GM21737 (cell line): ENCODE results near the gene LCOR.
"Not testable (repeated sequence)": the region's sequence is repeated elsewhere in the genome, so short reads cannot be mapped to it uniquely, and the experiment has no call there.

Experiments
- ATAC-seq: cut with Tn5 transposase; IDR thresholded peaks from one replicate; pipeline ENCODE4 v1.9.1; 2021; ENCODE audit warnings: mild to moderate bottlenecking, moderate library complexity; ENCODE audit not compliant: unreplicated experiment

LCOR gene

DNA sequence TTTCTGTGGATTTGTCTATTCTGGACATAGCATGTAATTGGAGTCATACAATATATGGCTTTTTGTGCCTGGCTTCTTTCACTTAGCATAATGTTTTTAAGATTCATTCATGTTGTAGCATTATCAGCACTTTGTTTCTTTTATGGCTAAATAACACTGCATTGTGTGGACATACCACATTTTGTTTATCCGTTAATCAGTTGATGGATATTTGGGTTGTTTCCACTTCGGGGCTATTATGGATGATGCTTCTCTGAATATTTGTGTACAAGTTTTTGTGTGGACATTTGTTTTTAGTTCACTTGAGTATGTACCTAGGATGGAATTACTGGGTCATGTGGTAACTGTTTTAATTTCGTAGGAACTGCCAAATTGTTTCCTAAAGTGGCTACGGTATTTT, 6.4 kb downstream of the LCOR start:
- ATAC-seq, result no peak

DNA sequence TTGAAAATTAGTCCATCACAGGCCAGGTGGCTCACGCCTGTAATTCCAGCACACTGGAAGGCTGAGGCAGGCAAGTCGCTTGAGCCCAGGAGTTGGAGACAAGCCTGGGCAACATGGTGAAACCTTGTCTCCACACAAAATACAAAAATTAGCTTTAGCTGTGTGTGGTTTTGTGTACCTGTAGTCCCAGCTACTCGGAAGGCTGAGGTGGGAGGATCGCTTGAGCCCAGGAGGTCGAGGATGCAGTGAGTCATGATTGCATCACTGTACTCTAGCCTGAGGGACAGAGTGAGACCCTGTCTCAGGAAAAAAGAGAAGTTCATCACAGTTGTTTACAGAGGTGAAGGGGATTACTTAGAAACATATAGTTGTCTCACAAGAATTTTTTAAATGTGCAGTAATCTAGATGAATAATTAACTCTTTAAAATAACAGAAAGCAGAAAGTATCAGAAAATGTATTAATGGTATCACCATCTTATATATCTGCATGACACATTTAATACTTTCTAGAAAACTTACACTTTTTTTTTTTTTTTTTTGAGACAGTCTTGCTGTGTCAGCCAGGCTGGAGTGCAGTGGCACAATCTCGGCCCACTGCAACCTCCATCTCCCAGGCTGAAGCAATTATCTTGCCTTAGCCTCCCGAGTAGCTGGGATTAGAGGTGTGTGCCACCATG, 8.9 kb downstream of the LCOR start:
- ATAC-seq, result no peak

DNA sequence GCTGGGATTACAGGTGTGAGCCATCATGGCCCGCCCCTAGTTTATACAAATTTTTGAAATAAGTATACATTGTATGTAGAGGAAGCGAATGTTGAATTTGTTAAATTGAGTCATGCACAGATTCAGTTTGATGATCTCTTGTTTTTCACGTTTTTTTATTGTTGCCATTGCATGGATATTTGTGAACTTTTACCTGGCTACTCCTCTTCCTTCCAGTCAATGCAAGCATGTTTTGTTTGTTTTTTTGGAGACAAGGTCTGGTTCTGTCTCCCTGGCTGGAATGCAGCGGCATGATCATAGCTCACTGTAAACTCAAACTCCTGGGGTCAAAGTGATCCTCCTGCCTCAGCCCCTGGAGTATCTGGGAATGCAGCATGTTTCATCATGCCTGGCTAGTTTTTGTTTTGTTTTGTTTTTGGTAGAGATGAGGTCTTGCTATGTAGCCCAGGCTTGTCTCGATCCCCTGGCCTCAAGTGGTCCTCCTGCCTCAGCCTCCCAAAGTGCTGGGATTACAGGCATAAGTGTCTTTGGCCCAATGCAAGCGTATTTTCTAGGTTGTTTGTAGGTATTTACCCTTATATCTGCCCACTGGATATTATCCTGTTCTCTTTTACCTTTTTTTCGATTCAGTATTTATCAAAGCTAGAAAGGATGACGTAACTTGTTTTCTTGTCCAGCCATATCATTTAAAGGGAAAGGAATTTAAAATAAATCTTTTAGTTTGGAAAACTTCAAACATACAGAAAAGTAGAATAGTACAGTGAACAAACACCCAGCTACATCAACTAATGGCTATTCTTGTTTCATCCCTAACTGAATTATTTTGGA, 11.0 kb downstream of the LCOR start:
- ATAC-seq, result no peak

DNA sequence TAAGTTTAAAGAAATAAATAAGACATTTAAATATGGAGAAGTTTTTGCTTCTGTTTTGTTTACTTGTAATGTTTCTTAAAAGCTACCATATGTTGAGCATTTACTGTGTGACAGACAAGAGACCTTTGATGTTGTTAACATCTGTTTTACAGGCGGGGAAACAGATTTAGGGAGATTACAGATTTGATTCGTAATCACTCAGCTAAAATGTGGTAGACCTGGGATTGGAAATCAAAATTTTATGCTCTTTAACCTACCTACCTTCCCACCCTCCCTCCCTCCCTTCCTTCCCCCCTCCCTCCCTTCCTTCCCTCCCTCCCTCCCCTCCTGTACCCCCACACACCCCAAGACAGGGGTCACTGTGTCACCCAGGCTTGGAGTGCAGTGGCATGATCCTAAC, 11.7 kb downstream of the LCOR start:
- no peak for ATAC-seq

DNA sequence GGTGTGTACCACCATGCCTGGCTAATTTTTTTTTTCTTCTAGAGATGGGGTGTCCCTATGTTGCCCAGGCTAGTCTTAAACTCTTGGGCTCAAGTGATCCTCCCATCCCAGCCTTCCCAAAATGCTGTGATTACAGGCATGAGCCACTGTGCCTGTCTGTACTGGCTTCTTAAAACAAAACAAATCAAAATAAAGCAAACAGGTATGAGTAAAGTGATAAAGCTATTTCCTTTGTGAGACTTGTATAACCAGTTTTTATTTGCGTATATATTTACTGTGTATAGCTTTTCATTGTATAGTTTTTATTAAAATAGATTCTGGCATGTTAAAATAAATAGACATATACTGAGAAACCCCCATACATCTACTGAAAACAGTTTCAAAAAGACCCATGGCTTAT, 14.3 kb downstream of the LCOR start:
- no peak for ATAC-seq

DNA sequence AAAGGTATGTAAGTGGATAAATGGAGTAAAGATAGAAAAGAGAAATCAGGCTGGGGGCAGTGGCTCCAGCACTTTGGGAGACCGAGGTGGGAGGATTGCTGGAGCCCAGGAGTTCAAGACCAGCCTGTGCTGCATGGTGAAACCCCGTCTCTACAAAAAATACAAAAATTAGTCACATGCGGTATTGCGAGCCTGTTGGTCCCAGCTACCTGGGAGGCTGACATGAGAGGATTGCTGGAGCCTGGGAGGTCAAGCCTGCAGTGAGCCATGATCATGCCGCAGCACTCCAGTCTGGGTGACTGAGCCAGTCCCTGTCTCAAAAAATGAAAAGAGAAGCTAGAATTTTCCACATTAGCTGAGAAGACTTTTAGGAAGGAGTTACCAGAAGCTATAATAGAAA, 14.8 kb downstream of the LCOR start:
- no peak for ATAC-seq

DNA sequence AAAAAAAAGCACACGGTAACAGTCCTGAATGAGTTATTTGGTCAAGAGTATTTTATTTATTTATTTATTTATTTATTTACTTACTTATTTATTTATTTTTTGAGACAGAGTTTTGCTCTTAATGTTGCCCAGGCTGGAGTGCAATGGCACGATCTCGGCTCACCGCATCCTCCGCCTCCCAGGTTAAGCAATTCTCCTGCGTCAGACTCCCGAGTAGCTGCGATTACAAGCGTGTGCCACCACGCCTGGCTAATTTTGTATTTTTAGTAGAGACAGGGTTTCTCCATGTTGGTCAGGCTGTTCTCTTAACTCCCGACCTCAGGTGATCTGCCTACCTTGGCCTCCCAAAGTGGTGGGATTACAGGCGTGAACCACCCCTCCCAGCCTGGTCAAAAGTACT, 15.3 kb downstream of the LCOR start:
- ATAC-seq, result not testable (repeated sequence)

DNA sequence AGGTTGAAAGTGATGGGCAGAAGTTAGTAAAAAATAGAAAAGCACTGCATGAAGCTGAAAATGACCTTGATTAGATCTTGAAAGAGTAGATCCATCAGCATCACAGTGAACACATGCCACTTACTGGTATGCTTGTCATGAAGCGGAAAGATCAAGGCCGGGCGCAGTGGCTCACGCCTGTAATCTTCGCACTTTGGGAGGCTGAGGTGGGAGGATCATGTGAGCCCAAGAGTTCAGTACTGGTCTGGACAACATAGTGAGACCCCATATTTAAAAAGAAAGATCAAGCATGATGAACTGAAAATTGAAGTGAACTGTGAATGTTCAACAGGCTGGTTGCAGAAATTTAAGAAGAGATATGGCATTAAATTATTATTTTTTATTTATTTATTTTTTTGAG, 18.0 kb downstream of the LCOR start:
- no peak for ATAC-seq

DNA sequence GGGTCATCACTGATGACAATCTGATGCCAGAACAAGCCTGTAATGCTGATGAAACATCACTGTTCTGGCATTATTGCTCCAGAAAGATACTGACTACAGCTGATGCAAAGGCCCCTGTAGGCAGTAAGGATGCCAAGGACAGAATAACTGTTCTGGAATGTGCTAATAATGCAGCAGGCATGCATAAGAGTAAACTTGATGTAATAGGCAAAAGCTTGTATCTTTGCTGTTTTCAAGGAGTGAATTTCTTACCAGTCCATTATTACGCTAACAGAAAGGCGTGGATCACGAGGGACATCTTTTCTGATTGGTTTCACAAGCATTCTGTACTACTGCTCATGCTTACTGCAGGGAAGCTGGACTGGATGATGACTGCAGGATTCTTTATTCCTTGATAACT, 18.7 kb downstream of the LCOR start:
- ATAC-seq, result no peak

DNA sequence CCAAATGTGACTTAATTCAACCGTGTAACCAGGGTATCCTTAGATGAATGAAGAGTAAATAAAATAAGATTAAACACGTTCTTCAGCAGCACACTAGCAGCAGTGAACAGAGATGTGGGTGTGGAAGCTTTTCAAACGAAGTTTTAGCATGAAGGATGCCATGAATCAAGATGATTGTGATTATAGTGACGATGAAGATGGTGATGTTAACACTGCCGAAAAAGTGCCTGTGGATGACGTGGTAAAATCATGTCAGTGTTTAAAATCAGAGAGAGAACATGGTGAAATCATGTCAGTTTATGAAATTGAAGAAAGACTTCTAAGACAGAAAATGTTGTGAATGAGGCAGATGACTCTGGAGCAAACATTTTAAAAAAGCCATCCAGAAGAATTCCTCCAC, 19.2 kb downstream of the LCOR start:
- no peak for ATAC-seq

DNA sequence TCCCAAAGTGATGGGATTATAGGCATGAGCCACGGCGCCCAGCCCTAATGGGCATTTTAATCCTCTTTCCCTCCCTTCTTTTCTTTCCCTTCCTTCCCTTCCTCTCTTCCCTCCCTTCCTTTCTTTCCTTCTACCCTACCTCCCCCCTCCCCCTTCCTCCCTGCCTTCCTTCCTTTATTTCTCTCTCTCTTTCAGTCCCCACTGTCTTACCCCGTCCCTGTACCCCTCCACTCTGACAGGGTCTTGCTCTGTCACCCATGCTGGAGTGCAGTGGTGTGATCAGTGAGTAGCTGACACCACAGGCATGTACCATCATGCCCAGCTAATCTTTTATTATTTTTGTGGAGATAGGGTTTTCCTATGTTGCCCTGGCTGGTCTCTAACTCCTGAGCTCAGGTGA, 24.2 kb downstream of the LCOR start:
- ATAC-seq, result no peak

DNA sequence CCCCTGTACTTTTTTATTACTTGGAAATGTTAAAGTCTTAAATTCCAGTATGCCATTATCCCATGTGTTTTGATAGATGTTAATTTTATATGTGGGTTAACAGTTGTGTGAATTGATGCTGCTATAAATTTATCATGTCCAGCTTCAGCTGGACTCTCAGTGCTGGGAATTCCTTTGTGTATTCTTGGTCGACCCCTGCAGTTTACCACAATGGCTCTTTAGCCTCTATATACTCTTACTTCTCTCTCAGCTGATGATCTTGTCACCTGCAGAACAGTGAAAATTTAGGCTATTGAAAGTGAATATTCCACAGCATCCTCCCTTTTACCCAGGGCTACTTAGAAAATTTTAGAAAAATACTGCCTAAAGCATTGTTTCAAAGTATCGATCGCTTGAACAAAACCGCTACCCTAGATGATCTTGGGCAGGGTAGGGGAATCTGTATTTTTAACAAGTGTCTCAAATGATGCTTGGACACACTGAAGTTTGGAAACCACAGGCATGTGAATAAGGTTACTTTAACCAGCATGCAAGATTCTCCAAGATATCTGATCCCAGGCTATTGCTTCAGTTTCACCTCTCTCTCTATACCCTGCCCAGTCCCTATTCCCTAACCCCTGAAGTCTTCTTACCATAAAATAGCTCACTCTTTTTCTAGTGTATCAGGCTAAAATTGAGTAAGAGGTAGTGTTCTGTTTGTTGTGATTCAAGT, 25.4 kb downstream of the LCOR start:
- no peak for ATAC-seq

DNA sequence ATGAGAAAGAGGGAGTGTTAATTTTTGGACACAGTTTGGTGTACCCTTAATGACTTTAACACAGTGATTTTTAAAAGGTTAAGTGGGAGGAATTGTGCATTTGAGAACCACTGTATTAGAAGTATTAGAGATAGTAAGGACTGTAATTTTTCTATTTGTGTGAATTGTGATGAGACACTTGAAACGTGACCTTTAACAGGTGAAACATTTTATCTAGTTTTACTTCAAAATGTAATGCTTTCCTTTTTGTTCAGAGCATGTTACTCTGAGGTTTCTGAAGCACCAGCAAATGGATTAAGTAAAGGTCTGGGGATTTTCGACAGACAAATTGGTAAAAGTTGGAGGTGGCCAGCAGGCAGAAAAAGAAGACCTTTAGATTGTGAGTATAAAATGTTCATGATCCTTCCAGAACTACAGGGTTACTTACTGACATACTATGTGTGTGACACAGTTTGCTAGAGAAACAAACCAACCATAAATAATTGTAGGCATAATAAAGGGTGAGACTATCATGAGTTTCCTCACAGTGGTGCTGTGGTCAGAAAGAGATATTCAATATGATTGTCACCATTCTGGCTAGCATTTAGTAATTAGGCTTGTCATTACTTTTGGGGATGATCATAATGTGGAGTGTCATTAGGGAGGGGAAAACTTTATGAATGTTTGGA, 26.1 kb downstream of the LCOR start:
- ATAC-seq, result no peak

DNA sequence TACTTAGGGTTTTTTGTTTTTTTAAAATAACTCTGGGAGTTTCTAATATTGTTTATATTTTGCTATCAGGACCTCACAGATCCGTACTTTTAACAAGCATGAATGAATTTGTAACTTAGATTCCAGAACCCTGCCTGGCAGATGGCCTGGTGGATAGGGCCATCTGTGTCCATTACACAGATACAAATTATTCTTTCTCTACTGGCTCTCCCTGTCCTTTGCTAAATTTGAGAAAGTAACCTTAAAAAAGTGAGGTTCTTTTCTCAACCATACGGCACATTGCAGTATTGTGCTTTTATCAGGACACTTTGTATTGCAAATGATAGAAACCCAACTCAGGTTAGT, 26.6 kb downstream of the LCOR start:
- ATAC-seq, result no peak

DNA sequence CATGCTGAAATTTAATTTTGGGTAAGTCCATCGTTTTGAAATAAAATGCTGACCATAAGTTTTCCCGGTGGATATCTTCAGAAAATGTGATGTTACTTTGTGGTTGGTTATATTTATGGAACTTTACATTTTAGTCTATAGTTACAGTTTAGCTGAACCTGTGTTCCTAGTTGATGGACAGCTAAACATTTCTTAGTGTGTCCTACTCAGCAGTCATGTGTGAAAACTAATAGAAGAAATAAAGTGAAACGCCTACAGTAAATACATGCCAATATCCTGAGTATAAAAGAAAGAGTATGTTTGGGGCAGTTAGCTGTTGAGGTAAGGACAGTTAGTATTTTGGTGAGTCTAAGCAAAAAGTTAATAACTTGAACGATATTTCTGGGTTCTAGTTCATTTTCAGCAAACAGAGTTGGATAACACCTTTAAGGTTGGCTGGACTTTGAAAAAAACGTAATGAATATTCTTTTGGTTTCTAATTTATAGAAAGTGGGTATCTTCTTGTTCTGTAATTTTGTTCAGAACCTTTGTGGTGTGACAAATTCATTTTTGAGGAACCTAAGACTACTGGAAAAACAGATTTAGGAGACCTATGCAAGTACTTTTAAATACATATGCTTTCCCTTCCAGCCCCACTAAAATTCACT, 28.7 kb downstream of the LCOR start:
- ATAC-seq, result no peak

DNA sequence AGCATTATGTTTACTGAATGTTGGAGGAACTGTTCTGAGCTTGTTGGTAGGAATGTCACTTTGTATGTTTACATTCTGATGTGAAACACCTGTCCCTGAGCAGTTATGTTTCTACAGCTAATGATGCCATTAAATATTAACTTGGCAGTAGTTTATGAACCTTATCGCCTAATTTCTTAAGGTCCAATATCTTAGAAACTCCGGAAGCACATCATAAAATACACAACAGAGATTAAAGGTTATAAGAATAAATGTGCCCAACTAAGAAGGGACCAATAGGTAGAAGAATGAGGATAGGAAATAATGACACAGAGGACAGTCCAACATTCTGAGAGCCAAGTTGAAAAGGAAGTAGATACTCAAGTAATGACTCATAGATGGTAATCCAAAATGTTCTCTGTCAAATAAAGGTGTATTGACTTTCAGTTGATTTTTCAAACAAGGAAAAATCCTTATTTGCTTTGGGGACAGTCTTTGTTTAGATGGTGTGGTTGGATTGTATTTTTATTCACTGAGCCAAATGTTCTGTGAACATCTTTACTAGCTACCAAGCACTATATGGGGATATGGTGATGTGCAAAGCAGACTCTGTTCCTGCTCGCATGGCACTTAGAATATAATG, 31.9 kb downstream of the LCOR start:
- ATAC-seq, result peak; percentile 57

DNA sequence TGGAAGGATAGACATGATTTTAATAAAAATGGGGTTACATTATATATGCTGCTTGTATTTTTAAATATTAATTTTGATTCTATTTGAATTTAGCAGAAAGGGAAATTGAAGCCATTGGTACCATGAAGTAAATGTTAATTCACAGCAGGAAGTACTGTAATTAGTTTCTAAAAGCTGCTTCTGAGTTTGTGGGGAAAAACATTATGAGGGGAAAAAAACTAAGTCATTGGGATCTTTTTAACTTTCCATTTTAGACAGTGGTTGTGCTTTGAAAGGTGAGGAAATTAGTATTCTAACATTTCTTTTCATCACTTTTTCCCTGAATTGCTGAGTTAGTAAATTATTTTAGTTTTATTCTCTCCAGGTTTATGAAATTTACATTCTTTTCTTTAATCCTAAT, 41.0 kb downstream of the LCOR start:
- ATAC-seq, result no peak

DNA sequence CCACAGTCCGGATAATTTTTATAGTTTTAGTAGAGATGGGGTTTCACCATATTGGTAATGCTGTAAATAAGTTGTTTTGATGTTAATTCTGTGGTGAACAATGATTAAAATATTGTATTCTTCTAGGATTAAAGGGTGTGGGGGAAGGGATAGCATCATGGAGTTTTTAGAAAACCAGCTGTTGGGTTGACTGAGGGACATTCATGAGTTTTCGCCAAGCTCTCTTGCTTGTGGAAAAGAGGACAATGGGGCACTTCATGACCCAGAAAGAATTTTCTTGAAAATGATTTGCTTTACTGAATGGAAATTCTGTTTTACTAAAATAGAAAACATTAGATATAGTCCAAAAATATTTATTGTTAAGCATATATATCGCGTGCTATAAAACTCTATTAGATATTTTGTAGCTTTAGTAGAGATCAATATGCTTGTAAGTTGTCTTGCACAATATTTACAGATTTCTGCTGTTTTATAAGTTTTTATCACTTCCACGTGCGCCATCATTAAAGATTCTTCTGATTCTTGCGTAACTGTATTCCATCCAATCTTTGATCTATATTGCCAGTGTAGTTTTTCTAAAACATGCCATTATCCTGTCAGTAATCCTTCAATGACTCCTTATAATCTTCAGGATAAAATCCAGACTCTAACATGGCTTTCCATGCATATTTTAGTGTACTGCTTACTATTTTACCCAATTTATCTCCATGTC, 41.8 kb downstream of the LCOR start:
- ATAC-seq, result no peak

DNA sequence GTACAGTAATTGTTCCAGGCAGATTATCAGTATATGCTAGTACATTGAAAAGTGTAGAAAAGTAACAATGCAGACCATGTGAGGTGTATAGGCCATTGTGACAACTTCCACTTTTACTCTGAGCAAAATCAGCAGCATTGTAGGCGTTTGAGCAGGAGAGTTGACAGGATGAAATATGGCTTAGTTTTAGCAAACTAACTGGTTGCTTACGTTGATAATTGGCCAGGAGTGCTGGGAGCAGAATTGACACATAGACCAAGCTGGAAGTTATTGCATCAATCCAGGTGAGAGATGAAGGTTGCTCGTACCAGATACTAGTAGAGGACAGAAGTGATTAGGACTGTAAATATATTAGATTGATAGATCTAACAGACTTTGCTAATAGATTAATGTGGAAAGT, 46.0 kb downstream of the LCOR start:
- ATAC-seq, result no peak

DNA sequence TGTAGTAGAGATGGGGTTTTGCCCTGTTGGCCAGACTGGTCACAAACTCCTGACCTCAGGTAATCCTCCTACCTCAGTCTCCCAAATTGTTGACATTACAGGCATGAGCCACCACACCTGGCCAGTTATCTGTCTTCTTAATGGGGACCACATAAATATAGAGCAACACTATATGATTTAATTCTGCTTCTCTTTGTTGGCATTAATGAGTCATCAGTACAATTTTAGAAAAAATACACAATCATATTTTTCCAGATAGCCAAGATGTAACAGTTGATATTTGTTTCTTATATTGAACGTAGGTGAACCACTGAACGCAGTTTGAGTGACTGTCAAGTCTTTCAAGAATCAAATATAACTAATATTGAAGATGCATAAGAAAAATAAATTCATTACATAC, 48.5 kb downstream of the LCOR start:
- no peak for ATAC-seq
